GM12865 (cell line): ENCODE data around the gene ITPKA.

Experiments
- DNase-seq: peaks from one replicate; pipeline ENCODE4 v3.0.0; 2010; ENCODE audit warnings: low read depth
- H3K4me3 ChIP-seq: 2 replicates; pipeline ENCODE4 v1.5.1; 2011; ENCODE audit warnings: mild to moderate bottlenecking, low read depth, low read length, control low read depth
- TF ChIP-seq, protein P1 (sequence below): IDR thresholded peaks from 2 replicates; pipeline ENCODE4 v1.5.1; 2011; ENCODE audit warnings: low read length, control low read depth, low read depth, inconsistent platforms; ENCODE audit not compliant: insufficient read depth; ENCODE audit errors: missing control alignments

The ITPKA gene

DNA sequence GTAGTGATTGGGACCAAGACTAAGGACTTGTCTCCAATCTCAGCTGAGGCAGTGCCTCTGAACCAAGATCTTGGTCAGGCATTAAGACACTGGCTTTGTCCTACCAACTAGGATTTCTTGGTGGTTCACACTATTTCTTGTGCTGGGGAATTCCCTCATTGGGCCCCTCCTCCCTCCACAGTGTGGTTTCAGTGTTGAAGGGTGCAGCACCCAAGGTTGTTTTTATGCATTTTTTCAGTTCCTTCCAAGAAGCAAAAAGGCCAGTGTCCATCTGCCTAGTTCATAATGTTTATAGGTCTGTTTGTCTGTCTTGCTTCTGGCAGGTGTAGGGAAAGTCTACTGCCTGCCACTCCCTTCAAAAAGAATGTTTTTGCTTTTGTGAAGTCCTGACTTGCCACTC lies 10.6 kb upstream of the ITPKA start:
- TF ChIP-seq, protein P1, sequence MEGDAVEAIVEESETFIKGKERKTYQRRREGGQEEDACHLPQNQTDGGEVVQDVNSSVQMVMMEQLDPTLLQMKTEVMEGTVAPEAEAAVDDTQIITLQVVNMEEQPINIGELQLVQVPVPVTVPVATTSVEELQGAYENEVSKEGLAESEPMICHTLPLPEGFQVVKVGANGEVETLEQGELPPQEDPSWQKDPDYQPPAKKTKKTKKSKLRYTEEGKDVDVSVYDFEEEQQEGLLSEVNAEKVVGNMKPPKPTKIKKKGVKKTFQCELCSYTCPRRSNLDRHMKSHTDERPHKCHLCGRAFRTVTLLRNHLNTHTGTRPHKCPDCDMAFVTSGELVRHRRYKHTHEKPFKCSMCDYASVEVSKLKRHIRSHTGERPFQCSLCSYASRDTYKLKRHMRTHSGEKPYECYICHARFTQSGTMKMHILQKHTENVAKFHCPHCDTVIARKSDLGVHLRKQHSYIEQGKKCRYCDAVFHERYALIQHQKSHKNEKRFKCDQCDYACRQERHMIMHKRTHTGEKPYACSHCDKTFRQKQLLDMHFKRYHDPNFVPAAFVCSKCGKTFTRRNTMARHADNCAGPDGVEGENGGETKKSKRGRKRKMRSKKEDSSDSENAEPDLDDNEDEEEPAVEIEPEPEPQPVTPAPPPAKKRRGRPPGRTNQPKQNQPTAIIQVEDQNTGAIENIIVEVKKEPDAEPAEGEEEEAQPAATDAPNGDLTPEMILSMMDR: no peak
- no peak overlapping the region for H3K4me3 ChIP-seq
- DNase-seq: peak; percentile 80

- no peak for DNase-seq
- TF ChIP-seq, protein P1: no peak
- H3K4me3 ChIP-seq: no peak overlapping the region
Observed at GRCh38 chr15:41483519-41483918, 10.2 kb upstream of the ITPKA start.

- TF ChIP-seq, protein P1: no peak
- DNase-seq: no peak
- no peak overlapping the region for H3K4me3 ChIP-seq
Observed at GRCh38 chr15:41484937-41485625, 8.6 kb upstream of the ITPKA start.

DNA sequence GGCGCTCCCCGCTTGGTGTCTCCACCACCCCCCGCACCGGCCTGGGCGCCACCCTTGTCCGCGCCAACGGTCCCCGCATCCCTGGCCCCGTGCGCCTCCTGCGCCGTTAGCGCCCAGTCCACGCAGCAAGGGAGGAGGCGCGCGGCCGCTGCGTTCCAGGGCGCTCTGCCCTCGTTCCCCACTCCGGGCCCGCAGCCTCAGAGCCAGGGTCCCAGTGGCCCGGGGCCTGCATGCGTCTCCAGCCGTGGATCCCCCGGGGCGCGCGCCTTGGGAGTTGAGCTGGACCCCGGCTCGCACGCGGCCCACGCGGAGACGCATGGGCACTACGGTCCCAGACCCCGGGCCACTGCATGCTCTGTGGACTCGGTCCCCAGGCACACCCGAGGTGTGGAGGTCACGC lies 7.4 kb upstream of the ITPKA start:
- no peak for DNase-seq
- TF ChIP-seq, protein P1: no peak
- no peak overlapping the region for H3K4me3 ChIP-seq

GRCh38 chr15:41487381-41487780 lies 6.3 kb upstream of the ITPKA start:
- no peak for DNase-seq
- TF ChIP-seq, protein P1: no peak
- no peak overlapping the region for H3K4me3 ChIP-seq

GRCh38 chr15:41487802-41488201 lies 5.9 kb upstream of the ITPKA start:
- TF ChIP-seq, protein P1: no peak
- no peak overlapping the region for H3K4me3 ChIP-seq
- no peak for DNase-seq

DNA sequence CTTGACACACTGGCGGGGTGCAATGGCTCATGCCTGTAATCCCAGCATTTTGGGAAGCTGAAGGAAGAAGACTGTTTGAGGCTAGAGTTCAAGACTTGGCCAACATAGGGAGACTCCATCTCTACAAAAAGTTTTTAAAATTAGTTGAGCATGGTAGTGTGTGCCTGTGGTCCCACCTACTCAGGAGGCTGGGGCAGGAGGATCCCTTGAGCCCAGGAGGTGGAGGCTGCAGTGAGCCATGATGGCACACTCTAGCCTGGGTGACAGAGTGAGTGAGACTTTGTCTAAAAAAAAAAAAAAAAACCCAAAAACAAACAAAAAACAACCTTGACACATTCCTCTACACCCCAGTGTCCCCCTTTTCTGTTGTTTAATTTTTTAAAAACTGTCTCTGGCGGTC lies 4.0 kb upstream of the ITPKA start:
- TF ChIP-seq, protein P1: no peak
- DNase-seq: no peak
- H3K4me3 ChIP-seq: no peak overlapping the region
